ENCODE measurements around the gene ZNF202. TPM values are rescaled to one million over a fixed set of nuclear protein-coding genes. Genes with fewer than 3 reads are reported as not detected.

The ZNF202 gene
- 7.0 and 7.4 TPM in 2 replicates for total RNA-seq (2021)
- Bru-seq, nascent RNA, result percentile 85 among the genes with signal in this experiment
- percentile 81 among the genes with signal in this experiment for BruChase-seq, experiment 1, labeled RNA remaining after a 2-hour chase
- percentile 71 among the genes with signal in this experiment for BruChase-seq, experiment 2, labeled RNA remaining after a 6-hour chase
- long read RNA-seq, partial matches to known transcripts, result 0 of 5 reads
- long read RNA-seq, other reads (novel, unspliced or antisense), result 5 of 5 reads

- H3K79me2 ChIP-seq (ENCODE audit: low read depth), result peaks cover 36% of the 10 kb centered on the region
Measured at GRCh38 chr11:123741159-123742030, at the start of gene ZNF202. TSS of gene ZNF202 (minus strand) at chr11:123741660. CDS start at chr11:123730888, 10,772 bp downstream.

GRCh38 chr11:123783536-123783935 is 42.1 kb upstream of the ZNF202 start:
- POLR2A ChIA-PET (ENCODE audit: unreplicated experiment), result no interaction called here
- intact Hi-C loops (cut with micrococcal nuclease; ENCODE audit: unreplicated experiment), result no loop called here
- Histone ChIP-seq H2AFZ (no peak overlapping the region), H3K4me1 (replicated peaks; ENCODE audit: insufficient read depth) (no peaks in the 10 kb centered on the region), H3K27ac (no peak overlapping the region), H3K36me3 (ENCODE audit: low read depth) (no peaks in the 10 kb centered on the region), H3K9me2 (ENCODE audit: insufficient read depth) (no peaks in the 10 kb centered on the region), H3K4me2 (no peak overlapping the region), H3F3A (ENCODE audit: insufficient read depth, low read depth) (no peaks in the 10 kb centered on the region), H3K4me3 (no peak overlapping the region), H3K79me2 (ENCODE audit: low read depth) (no peaks in the 10 kb centered on the region), H3K9me3 (ENCODE audit: insufficient read depth, low read depth) (no peaks in the 10 kb centered on the region), H4K20me1 (ENCODE audit: insufficient read depth) (no peaks in the 10 kb centered on the region), H3K27me3 (ENCODE audit: insufficient read depth, low read depth) (0 out of 2 replicates have a peak, but pooled peaks cover 4% of the 10 kb centered on the region)
- CTCF ChIA-PET, result interaction anchor here (0.6 kb wide), 1 partner anchor 1001 kb away, joined by 3 read pairs; no protein-coding TSS in a partner anchor
- TF ChIP-seq EZH2 (IDR thresholded peaks at IDR 0.05; ENCODE audit: low read depth) (no peak), CTCF (conservative IDR thresholded peaks at IDR 0.05) (no peak)
- DNase-seq, result no peak
- no TSS peak for BruUV-seq (replicated peaks)

More at GRCh38 chr11:123741159-123742030, at the start of gene ZNF202:
- ChIA-PET POLR2A (ENCODE audit: unreplicated experiment) (no interaction called here), CTCF (no interaction called here)
- H4K20me1 ChIP-seq (ENCODE audit: insufficient read depth), result peaks cover 10% of the 10 kb centered on the region; the same call in 1 of the 2 replicates
- no peaks in the 10 kb centered on the region for H3K9me2 ChIP-seq (ENCODE audit: insufficient read depth)
- no peaks in the 10 kb centered on the region for H3F3A ChIP-seq (ENCODE audit: insufficient read depth, low read depth)
- H3K4me1 ChIP-seq (replicated peaks; ENCODE audit: insufficient read depth), result peaks cover 15% of the 10 kb centered on the region
- peak within 1 kb of the TSS; percentile 70 for H3K4me3 ChIP-seq
- no peaks in the 10 kb centered on the region for H3K9me3 ChIP-seq (ENCODE audit: insufficient read depth, low read depth)
- H3K27ac ChIP-seq, result peak within 1 kb of the TSS; percentile 60
- peak within 1 kb of the TSS; percentile 96 for H2AFZ ChIP-seq
- H3K4me2 ChIP-seq, result peak within 1 kb of the TSS; percentile 88
- peaks cover 32% of the 10 kb centered on the region for H3K36me3 ChIP-seq (ENCODE audit: low read depth)
- TF ChIP-seq EZH2 (IDR thresholded peaks at IDR 0.05; ENCODE audit: low read depth) (no peak), CTCF (conservative IDR thresholded peaks at IDR 0.05) (peak; percentile 29; the same call in 1 of the 2 replicates)
- peak; percentile 77 to 83 for DNase-seq
- intact Hi-C loops (cut with micrococcal nuclease; ENCODE audit: unreplicated experiment), result no loop called here
- BruUV-seq (replicated peaks), result no TSS peak
- H3K27me3 ChIP-seq (ENCODE audit: insufficient read depth, low read depth), result 0 out of 2 replicates have a peak, but pooled peaks cover 4% of the 10 kb centered on the region

DNA sequence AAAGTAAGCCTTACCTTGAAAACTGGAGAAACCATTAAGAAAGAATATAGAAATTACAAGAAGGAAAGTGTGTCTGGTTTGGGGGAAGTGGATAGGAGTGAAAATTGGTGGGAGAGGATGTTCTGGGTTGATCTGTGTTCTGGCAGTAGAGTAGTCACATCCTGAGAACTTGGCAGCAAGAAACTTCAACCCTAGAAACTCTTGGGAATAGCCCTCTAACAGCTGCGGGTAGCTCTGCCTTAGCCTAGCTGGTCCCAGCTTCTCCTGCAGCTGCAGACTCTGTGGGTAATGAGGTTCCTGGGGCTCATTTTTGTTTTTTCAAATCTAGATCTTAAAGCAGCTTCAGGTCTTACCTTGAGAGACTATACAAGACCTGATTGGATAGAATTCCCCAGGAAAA is 37.1 kb upstream of the ZNF202 start:
- H3K27me3 ChIP-seq (ENCODE audit: insufficient read depth, low read depth), result no peaks in the 10 kb centered on the region
- CTCF ChIA-PET, result no interaction called here
- H3K36me3 ChIP-seq (ENCODE audit: low read depth), result no peaks in the 10 kb centered on the region
- no peak overlapping the region for H3K4me3 ChIP-seq
- no TSS peak for BruUV-seq (replicated peaks)
- POLR2A ChIA-PET (ENCODE audit: unreplicated experiment), result no interaction called here
- no peaks in the 10 kb centered on the region for H3K79me2 ChIP-seq (ENCODE audit: low read depth)
- no peaks in the 10 kb centered on the region for H3K4me1 ChIP-seq (replicated peaks; ENCODE audit: insufficient read depth)
- H3K9me2 ChIP-seq (ENCODE audit: insufficient read depth), result no peaks in the 10 kb centered on the region
- H2AFZ ChIP-seq, result no peak overlapping the region
- intact Hi-C loops (cut with micrococcal nuclease; ENCODE audit: unreplicated experiment), result no loop called here
- H3K27ac ChIP-seq, result no peak overlapping the region
- H3F3A ChIP-seq (ENCODE audit: insufficient read depth, low read depth), result no peaks in the 10 kb centered on the region
- H4K20me1 ChIP-seq (ENCODE audit: insufficient read depth), result no peaks in the 10 kb centered on the region
- TF ChIP-seq EZH2 (IDR thresholded peaks at IDR 0.05; ENCODE audit: low read depth), result no peak
- no peak for TF ChIP-seq CTCF (conservative IDR thresholded peaks at IDR 0.05)
- DNase-seq, result no peak
- no peak overlapping the region for H3K4me2 ChIP-seq
- no peaks in the 10 kb centered on the region; the same call in 1 of the 2 replicates for H3K9me3 ChIP-seq (ENCODE audit: insufficient read depth, low read depth)
